GM10248 (cell line): ENCODE data around the gene CIROP.
A peak's percentile ranks its signal among the peaks of the same experiment; 100 is the strongest.

Experiments
- CTCF ChIA-PET: fragments of 300-600 bp; sonication (Branson Sonifier 250); formaldehyde crosslinking; extraction: SDS; loops from one replicate; lab custom pipeline; 2021; ENCODE audit warnings: antibody characterized with exemption; lab: Yijun Ruan, JAX
- POLR2A ChIA-PET: fragments of 350-650 bp; sonication (Branson Sonifier 250); formaldehyde crosslinking; extraction: SDS; loops from one replicate; lab custom pipeline; 2020; ENCODE audit warnings: antibody characterized with exemption; lab: Yijun Ruan, JAX
- DNase-seq: peaks from one replicate; pipeline ENCODE4 v3.0.0; 2012; ENCODE audit errors: extremely low spot score
- TF ChIP-seq, protein P1 (sequence below): IDR thresholded peaks from 2 replicates; pipeline ENCODE4 v1.5.1; 2012; ENCODE audit warnings: mild to moderate bottlenecking, low read depth; ENCODE audit errors: extremely low read depth, missing control alignments, control extremely low read depth

CIROP gene

DNA sequence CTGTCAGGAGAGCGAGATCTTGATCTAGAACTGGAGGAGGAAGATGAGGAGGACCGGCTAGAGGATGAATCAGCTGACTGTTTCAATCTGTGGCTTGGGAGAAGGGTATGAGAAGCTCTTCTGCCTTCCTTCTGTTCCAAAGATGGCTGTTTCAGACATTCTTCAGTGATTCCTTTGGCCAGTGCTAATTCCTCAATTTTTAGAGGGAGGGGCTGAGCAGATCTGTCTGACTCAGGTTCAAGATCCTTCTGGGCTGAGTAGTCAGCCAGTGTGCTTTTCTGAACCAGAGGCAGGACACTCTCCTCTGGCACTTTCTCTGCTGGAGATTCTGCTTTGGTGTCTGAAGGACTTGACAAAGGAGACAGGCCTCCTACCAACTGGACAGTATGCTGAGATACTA, 25.1 kb downstream of the CIROP start:
- POLR2A ChIA-PET, result interaction anchor here (1.3 kb wide), 1 partner anchor 16 kb away, joined by 3 read pairs; the partner anchor contains the start of gene C14orf119
- TF ChIP-seq, protein P1, sequence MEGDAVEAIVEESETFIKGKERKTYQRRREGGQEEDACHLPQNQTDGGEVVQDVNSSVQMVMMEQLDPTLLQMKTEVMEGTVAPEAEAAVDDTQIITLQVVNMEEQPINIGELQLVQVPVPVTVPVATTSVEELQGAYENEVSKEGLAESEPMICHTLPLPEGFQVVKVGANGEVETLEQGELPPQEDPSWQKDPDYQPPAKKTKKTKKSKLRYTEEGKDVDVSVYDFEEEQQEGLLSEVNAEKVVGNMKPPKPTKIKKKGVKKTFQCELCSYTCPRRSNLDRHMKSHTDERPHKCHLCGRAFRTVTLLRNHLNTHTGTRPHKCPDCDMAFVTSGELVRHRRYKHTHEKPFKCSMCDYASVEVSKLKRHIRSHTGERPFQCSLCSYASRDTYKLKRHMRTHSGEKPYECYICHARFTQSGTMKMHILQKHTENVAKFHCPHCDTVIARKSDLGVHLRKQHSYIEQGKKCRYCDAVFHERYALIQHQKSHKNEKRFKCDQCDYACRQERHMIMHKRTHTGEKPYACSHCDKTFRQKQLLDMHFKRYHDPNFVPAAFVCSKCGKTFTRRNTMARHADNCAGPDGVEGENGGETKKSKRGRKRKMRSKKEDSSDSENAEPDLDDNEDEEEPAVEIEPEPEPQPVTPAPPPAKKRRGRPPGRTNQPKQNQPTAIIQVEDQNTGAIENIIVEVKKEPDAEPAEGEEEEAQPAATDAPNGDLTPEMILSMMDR, result no peak
- CTCF ChIA-PET, result interaction anchor here (1.1 to 8.1 kb wide), 5 partner anchors 10 to 22 kb away, joined by 4 to 79 read pairs (median 8); partner anchors contain the start of genes ACIN1 and CDH24
- DNase-seq, result no peak

DNA sequence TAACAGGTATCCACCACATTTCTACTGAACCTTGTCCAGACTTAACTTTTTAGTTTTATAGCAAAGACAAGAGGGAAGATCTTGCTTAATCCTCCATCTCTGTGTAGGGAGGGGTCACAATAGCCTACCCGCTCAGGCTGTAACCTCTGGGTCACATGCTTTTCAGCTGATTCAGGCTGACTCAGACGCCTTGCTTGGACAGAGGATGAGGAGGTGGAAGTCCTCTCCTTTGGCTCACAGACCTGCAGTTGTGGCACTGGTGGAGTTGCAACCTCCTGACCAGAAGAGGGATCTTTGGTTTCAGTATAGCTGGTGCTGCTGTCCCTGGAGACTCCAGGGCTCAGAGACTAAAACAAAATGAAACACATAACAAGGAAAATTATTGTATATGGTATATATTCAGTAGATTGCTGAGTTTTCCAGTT, 26.1 kb downstream of the CIROP start:
- TF ChIP-seq, protein P1, result no peak
- DNase-seq, result no peak
- POLR2A ChIA-PET, result no interaction called here
- CTCF ChIA-PET, result interaction anchor here (2.1 to 8.1 kb wide), 9 partner anchors 10 to 96 kb away, joined by 7 to 79 read pairs (median 25); partner anchors contain the start of genes ACIN1, AJUBA, C14orf119 and CDH24

DNA sequence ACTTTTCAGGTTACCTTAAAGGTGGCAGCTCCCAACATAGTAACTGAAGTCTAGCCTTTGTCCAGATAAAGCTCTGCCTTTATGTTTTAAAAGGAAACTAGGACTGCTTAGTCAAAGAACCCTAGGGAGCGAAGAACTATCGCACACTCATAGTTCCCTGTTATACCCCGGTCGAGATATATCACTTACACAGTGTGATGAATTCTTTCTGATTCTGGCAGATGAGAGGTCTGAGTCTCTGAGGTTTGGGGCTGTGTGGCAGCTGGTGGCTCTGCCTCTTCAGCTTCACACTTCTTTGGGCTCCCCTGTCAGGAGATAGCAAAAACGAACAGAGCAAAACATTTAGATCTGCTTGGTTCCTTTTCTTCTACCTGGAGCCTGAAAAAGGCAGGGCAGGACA, 26.8 kb downstream of the CIROP start:
- ChIA-PET POLR2A (no interaction called here), CTCF (interaction anchor here (1.1 to 8.1 kb wide), 19 partner anchors 8 to 507 kb away, joined by 3 to 79 read pairs (median 8); partner anchors contain the start of genes ACIN1, AJUBA, C14orf119 and CDH24)
- TF ChIP-seq, protein P1, result no peak
- DNase-seq, result no peak

DNA sequence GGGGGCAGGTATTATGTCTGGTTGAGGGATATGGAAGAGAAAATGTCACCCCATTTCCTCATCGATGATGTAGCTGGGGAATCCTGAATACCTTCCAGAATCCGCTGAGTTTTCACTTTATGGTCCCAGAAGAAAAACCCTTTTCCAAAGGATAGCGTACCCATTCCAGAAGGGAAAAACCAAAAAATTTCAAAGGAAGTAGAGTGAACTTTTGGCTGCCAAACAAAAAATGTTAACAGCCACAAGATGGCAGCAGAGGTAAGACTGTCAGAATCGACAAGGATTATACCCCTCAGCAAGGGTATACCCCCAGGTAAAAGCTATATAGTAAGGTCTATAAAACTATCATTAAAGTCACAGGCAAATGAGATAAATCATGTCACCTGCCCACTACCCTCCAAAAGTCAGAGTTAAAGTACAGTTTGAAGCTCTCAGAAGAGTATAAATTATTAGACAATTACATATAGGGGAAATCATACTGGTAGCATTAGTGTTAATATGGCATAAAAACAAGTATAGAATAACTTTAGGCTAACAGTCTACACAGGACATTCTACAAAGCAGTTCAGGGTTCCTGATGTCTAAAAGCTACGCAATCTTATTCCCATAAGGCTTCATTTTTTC, 27.9 kb downstream of the CIROP start:
- DNase-seq, result no peak
- TF ChIP-seq, protein P1, result peak; percentile 47
- CTCF ChIA-PET, result interaction anchor here (0.8 to 8.1 kb wide), 30 partner anchors 8 to 506 kb away, joined by 3 to 79 read pairs (median 5); partner anchors contain the start of genes ACIN1, AJUBA, C14orf119 and CDH24
- POLR2A ChIA-PET, result interaction anchor here (0.8 kb wide), 1 partner anchor 18 kb away, joined by 3 read pairs; the partner anchor contains the start of genes ACIN1 and C14orf119

DNA sequence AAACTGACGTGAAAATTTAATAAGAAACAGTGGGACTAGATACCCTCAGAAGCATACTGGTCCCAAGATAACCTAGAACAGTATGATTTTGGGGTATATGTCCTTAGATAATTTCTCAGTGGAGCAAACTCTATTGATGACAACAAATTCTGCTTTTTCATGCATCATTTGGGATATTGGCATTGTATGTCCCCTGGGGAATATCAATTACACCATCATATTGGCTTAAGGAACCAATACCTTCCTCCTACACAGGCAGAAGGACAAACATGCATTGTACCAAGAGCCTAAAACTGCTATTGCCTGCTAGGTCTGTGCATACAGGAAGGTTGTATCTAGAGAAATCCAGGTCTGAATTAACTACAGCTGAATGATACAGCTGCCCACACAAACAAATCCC, 29.9 kb downstream of the CIROP start:
- POLR2A ChIA-PET, result no interaction called here
- TF ChIP-seq, protein P1, result no peak
- DNase-seq, result no peak
- CTCF ChIA-PET, result interaction anchor here (1.1 to 8.1 kb wide), 5 partner anchors 17 to 112 kb away, joined by 3 to 79 read pairs (median 6); partner anchors contain the start of gene CDH24

DNA sequence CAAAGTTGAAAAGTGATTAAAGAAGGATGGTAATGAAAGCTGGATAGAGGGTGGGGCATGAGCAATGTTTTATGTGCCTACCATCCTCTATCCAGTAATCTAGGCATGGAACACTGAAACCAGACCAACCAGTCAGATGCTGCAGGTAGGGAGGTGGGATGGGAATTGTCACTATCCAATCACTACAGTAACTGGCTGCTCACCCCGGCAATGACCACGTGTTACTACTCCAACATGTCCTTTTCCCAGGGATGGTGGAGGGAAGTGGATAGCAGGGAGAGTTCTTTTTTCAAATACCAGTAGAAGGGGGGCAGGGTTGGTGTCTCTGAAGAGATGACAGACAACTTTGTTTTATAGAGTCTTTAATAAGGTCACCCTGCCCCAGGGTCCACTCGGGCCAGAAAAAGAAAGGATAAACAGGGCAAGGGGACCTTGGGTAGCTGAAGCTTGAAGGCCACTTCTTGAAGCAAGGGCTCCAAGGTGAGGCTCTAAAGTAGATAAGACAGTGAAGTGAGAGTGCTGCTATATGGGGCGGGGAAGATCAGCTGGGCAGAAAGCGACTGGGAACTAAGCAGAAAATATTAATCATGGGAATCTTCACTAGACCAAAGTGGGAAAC, 32.8 kb downstream of the CIROP start:
- no peak for DNase-seq
- TF ChIP-seq, protein P1, result no peak
- CTCF ChIA-PET, result interaction anchor here (0.6 to 3.9 kb wide), 15 partner anchors 12 to 308 kb away, joined by 3 to 50 read pairs (median 8); partner anchors contain the start of genes ACIN1, AJUBA, C14orf119 and CDH24
- POLR2A ChIA-PET, result interaction anchor here (1.3 kb wide), 1 partner anchor 23 kb away, joined by 7 read pairs; the partner anchor contains the start of genes ACIN1 and C14orf119
